C4-2B (cell line): ENCODE results near the gene TLCD2.

Source experiments
- CTCF ChIP-seq: fragments of 450-650 bp; conservative IDR thresholded peaks from 2 replicates; pipeline ENCODE4 v1.5.1; 2017; ENCODE audit warnings: mild to moderate bottlenecking
- ZFX ChIP-seq: fragments of 450-650 bp; IDR thresholded peaks from 2 replicates; pipeline ENCODE4 v1.6.1; 2017

GRCh38 chr17:1736348-1737281, 26.4 kb upstream of the TLCD2 start:
- no peak for TF ChIP-seq CTCF
- TF ChIP-seq ZFX = no peak
